ENCODE results near the gene GLUL. TPM values are rescaled to one million over a fixed set of nuclear protein-coding genes. Genes with fewer than 3 reads are reported as not detected.
"Not testable (repeated sequence)": the region's sequence is repeated elsewhere in the genome, so short reads cannot be mapped to it uniquely, and the experiment has no call there.

Gene GLUL
- total RNA-seq, 4 donors from 2014 or later: 597 to 1,638 (median 1,035) TPM

DNA sequence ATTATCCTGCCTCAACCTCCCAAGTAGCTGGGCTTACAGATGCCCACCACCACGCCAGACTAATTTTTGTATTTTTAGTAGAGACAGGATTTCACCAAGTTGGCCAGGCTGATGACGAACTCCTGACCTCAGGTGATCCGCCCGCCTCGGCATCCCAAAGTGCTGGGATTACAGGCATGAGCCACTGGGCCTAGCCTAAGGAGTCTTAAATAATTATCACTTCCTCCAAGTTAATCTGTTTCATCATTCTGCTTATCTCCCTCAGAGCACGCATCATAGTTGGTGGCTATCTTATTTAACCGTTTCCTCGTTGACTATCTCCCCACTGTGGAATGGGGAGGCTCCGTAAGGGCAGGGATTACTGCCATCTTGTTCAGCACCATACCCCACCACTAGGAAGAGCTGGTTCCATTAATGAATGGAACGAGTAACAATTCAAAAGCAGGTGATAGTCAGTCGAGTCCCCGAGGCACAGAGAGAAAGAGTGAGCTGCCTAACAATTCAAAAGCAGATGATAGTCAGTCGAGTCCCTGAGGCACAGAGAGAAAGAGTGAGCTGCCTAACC, 52.7 kb downstream of the GLUL start:
- H3K27ac ChIP-seq: peak overlapping the region in 2 of 4 donors; percentile 57 to 71
- no peak for TF ChIP-seq POLR2A (IDR thresholded peaks at IDR 0.05)
- TF ChIP-seq, protein P1, sequence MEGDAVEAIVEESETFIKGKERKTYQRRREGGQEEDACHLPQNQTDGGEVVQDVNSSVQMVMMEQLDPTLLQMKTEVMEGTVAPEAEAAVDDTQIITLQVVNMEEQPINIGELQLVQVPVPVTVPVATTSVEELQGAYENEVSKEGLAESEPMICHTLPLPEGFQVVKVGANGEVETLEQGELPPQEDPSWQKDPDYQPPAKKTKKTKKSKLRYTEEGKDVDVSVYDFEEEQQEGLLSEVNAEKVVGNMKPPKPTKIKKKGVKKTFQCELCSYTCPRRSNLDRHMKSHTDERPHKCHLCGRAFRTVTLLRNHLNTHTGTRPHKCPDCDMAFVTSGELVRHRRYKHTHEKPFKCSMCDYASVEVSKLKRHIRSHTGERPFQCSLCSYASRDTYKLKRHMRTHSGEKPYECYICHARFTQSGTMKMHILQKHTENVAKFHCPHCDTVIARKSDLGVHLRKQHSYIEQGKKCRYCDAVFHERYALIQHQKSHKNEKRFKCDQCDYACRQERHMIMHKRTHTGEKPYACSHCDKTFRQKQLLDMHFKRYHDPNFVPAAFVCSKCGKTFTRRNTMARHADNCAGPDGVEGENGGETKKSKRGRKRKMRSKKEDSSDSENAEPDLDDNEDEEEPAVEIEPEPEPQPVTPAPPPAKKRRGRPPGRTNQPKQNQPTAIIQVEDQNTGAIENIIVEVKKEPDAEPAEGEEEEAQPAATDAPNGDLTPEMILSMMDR (IDR thresholded peaks at IDR 0.05): no peak
- H3K27me3 ChIP-seq: no peaks in the 10 kb centered on the region
- H3K36me3 ChIP-seq: no peaks in the 10 kb centered on the region
- no peak for DNase-seq
- peaks cover 0 to 14% (median 10%) of the 10 kb centered on the region in 3 donors for H3K4me1 ChIP-seq
- H3K9me3 ChIP-seq: no peaks in the 10 kb centered on the region
- no peak overlapping the region for H3K4me3 ChIP-seq
- intact Hi-C loops (cut with DNase I): no loop called here
- WGBS, 2 donors: 84 to 90% methylated on average over 13 of the region's 13 CpGs

DNA sequence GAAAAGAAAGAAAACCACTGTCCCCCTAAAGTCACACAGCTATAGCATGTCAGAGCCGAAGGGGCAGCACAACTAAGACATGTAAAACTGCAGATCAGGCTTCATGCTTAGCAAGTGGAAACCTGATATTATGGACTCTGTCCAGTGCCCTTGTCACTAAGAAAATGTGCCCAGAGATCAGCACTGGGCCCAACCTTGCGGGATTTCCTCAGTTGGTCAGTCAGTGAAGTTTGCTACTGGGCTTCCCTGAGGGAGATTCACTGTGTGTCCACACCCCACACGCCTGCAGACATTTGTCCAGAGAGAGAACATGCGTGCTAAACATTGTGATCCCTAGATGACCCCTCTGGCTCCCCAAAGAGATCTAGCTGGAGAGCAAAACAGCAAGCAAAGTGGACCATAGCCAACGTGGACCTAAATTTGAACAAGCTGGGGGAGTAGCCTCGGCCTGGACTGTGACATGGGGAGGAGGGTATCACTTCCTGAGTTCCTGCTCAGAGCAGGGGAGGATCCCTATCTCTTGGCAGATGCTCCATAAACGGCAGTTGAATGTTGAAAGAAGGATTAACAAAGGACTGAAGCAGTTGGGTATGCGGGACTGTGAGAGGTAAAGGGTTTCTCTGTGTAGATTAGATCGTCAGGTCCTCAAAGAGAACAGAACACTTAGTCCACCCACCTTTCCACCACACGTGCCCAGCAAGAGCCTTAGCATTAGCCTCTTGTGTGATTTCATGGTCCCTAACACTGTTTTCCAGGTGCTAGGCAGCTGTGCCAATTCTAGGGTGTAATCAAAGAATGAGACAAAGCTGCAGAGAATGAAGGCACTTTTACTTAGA, 53.6 kb downstream of the GLUL start:
- no peak for TF ChIP-seq POLR2A (IDR thresholded peaks at IDR 0.05)
- TF ChIP-seq, protein P1 (IDR thresholded peaks at IDR 0.05): no peak
- no peak for DNase-seq
- Histone ChIP-seq H3K36me3 (no peaks in the 10 kb centered on the region), H3K4me3 (no peak overlapping the region), H3K9me3 (no peaks in the 10 kb centered on the region), H3K27ac (peak overlapping the region in 3 of 4 donors; percentile 57 to 76 (median 71)), H3K4me1 (peaks cover 0 to 14% (median 10%) of the 10 kb centered on the region in 3 donors), H3K27me3 (no peaks in the 10 kb centered on the region)
- intact Hi-C loops (cut with DNase I): no loop called here
- WGBS, 2 donors: 36 to 39% methylated on average over 5 to 10 of the region's 10 CpGs

DNA sequence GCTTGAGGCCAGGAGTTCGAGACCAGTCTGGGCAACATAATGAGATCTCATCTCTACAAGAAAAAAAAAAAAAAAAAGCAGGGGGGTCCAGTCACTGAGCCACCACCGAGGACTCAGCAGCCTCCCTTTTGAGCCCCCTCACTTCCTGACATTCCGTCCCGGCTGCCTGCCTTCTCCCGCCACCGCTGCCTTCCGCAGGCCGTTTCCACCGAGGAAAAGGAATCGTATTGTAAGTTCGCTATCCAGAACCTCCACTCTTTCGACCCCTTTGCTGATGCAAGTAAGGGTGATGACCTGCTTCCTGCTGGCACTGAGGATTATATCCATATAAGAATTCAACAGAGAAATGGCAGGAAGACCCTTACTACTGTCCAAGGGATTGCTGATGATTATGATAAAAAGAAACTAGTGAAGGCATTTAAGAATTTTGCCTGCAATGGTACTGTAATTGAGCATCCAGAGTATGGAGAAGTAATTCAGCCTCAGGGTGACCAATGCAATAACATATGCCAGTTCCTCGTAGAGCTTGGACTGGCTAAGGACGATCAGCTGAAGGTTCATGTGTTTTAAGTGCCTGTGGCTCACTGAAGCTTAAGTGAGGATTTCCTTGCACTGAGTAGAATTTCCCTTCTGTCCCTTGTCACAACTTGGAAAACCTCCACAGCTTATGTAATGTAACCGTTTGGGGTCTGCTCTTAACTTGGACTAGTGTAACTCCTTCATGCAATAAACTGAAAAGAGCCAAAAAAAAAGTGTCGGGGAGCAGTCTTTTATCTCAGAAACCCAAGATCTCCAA, 55.6 kb downstream of the GLUL start:
- intact Hi-C loops (cut with DNase I): no loop called here
- Histone ChIP-seq H3K36me3 (no peaks in the 10 kb centered on the region), H3K4me3 (no peak overlapping the region), H3K27ac (no peak overlapping the region), H3K4me1 (peaks cover 0 to 14% (median 10%) of the 10 kb centered on the region in 3 donors), H3K27me3 (no peaks in the 10 kb centered on the region), H3K9me3 (no peaks in the 10 kb centered on the region)
- TF ChIP-seq, protein P1 (IDR thresholded peaks at IDR 0.05): no peak
- TF ChIP-seq POLR2A (IDR thresholded peaks at IDR 0.05): no peak
- no peak for DNase-seq
- WGBS, 2 donors: 77 to 82% methylated on average over 16 of the region's 16 CpGs

DNA sequence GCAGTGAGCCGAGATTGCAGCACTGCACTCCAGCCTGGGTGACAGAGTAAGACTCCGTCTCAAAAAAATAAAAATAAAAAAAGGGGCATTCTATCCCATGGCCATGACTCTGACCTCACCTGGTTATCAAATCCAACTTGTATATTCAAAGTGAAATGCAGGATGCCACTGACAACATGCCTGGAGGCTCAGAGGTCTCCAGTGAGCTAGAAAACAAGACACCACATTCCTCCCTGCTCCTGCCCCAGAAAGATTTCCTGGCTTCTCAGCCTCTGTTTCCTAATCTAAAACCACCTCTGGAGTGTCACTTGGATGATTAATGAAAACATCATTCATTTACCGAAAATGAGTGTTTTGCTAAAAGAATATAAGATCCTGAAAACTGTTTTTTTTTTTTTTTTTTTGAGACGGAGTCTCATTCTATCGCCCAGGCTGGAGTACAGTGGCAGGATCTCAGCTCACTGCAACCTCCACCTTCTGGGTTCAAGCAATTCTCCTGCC, 58.5 kb downstream of the GLUL start:
- H3K4me1 ChIP-seq; H3K4me3 ChIP-seq; H3K36me3 ChIP-seq; DNase-seq; H3K27me3 ChIP-seq; H3K9me3 ChIP-seq; H3K27ac ChIP-seq; intact Hi-C loops (cut with DNase I): not testable (repeated sequence)
- 86 to 88% methylated on average over 5 of the region's 5 CpGs for WGBS, 2 donors

DNA sequence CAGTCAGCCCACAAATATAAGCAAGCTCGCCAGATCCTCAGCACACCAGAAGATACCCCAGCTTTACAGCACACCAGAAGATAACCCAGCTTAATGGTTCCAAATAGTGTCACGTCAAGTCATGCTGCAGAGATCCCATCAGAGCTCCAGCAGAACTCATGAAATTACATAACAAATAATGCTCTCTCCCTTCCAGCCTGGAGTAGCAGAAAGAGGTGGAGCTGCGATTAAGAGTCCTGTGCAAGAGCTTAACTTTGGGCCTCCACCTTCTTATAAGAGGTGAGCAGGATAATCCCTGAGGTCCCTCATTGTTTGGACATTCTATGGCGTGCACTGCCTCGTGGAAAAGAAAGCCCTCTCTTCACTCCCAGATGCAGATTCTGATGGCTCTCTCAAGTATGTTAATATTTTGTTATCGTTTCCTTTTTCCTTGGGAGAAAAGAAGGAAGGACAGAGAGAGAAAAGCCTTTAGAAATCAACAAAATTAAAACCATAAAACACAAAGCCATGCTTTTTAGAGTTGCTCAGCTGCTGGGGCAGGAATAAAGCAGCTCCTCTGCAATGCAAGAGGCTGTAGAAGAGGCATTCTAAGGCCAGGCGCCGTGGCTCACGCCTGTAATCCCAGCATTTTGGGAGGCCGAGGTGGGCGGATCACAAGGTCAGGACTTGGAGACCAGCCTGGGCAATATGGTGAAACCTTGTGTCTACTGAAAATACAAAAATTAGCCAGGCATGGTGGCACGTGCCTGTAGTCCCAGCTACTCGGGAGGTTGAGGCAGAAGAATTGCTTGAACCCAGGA, 59.1 kb downstream of the GLUL start:
- intact Hi-C loops (cut with DNase I): no loop called here
- WGBS, 2 donors: 66 to 73% methylated on average over 13 of the region's 13 CpGs
- Histone ChIP-seq H3K36me3 (no peaks in the 10 kb centered on the region), H3K27ac (no peak overlapping the region), H3K4me1 (peaks cover 0 to 4% (median 2%) of the 10 kb centered on the region in 3 donors), H3K27me3 (no peaks in the 10 kb centered on the region), H3K9me3 (no peaks in the 10 kb centered on the region), H3K4me3 (no peak overlapping the region)
- no peak for TF ChIP-seq POLR2A (IDR thresholded peaks at IDR 0.05)
- TF ChIP-seq, protein P1 (IDR thresholded peaks at IDR 0.05): no peak
- no peak for DNase-seq
